ENCODE data around the gene TIFAB.

DNA sequence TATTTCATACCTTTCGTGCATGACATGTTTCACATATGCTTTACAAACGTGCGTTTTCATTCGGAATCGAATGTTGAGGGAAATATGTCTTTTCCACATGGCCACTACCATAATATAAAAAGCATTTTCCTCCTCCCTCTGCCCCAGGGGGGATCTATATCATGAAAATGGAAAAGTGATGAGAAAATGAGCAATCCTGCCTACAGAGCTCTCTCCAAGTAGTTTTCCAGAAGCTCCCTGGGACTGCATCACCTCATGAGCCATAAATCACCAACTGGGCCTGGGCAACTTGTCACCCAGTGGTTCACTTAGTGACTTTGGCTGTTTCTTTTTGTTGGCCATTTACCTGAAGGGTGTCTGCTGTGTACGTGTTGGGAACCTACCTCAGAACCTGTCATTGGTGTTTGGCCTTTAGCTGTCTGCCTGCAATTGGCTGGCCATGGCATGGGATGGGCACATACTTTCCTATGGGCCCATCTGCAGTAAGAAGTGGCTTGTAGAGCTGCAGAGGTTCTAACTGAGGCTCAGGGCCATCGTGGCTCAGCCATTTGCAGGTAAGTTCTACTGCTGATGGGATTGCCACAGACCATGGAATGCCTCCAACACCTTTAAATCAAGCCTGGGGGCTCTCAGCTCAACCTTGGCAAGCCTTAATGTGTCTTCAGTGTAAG, 9.5 kb upstream of the TIFAB start:
- TF ChIP-seq, protein P1, sequence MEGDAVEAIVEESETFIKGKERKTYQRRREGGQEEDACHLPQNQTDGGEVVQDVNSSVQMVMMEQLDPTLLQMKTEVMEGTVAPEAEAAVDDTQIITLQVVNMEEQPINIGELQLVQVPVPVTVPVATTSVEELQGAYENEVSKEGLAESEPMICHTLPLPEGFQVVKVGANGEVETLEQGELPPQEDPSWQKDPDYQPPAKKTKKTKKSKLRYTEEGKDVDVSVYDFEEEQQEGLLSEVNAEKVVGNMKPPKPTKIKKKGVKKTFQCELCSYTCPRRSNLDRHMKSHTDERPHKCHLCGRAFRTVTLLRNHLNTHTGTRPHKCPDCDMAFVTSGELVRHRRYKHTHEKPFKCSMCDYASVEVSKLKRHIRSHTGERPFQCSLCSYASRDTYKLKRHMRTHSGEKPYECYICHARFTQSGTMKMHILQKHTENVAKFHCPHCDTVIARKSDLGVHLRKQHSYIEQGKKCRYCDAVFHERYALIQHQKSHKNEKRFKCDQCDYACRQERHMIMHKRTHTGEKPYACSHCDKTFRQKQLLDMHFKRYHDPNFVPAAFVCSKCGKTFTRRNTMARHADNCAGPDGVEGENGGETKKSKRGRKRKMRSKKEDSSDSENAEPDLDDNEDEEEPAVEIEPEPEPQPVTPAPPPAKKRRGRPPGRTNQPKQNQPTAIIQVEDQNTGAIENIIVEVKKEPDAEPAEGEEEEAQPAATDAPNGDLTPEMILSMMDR (IDR thresholded peaks at IDR 0.05), result no peak
- no peak for TF ChIP-seq POLR2A (IDR thresholded peaks at IDR 0.05)
